AG09309 (cell line): ENCODE measurements around the gene DCLRE1C.

ENCODE experiments used
- DNase-seq: peaks from one replicate; pipeline ENCODE4 v3.0.0-alpha.2; 2010; ENCODE audit warnings: low read depth
- H3K4me3 ChIP-seq: 2 replicates; pipeline ENCODE4 v1.5.1; 2011; ENCODE audit warnings: mild to moderate bottlenecking, low read depth, low read length, moderate library complexity; ENCODE audit not compliant: control insufficient read depth
- CTCF ChIP-seq: IDR thresholded peaks from 2 replicates; pipeline ENCODE4 v1.5.1; 2011; ENCODE audit warnings: mild to moderate bottlenecking, low read depth, low read length, inconsistent platforms; ENCODE audit not compliant: insufficient read depth, control insufficient read depth; ENCODE audit errors: missing control alignments

Gene DCLRE1C

GRCh38 chr10:14852236-14852635, 101.7 kb downstream of the DCLRE1C start:
- no peak for DNase-seq
- H3K4me3 ChIP-seq, result no peak overlapping the region
- no peak for TF ChIP-seq CTCF
